GM19395 (cell line): Measurements from ENCODE around the gene HIBCH.

Source experiments
- ATAC-seq: cut with Tn5 transposase; IDR thresholded peaks from one replicate; pipeline ENCODE4 v1.9.1; 2021; ENCODE audit warnings: mild to moderate bottlenecking, moderate library complexity; ENCODE audit not compliant: unreplicated experiment

HIBCH gene

DNA sequence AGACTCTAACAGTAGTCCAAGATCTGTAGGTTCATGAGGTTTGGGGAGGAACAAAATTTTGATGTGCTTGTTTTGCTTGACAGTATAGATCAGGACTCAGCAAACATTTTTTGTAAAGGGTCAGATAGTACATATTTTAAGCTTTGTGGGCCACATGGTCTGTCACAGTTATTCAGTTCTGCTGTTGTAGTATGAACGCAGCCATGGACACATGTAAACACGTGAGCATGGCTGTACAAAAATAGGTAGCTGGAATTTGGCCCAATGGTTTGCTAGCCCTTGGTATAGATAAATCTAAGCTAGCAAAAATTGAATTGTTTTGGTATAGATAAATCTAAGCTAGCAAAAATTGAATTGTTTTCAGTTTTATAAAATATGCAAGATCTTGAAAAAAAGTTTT lies 120.5 kb downstream of the HIBCH start:
- ATAC-seq = no peak

- ATAC-seq = no peak
Measured at GRCh38 chr2:190197143-190197720, 122.4 kb downstream of the HIBCH start.

DNA sequence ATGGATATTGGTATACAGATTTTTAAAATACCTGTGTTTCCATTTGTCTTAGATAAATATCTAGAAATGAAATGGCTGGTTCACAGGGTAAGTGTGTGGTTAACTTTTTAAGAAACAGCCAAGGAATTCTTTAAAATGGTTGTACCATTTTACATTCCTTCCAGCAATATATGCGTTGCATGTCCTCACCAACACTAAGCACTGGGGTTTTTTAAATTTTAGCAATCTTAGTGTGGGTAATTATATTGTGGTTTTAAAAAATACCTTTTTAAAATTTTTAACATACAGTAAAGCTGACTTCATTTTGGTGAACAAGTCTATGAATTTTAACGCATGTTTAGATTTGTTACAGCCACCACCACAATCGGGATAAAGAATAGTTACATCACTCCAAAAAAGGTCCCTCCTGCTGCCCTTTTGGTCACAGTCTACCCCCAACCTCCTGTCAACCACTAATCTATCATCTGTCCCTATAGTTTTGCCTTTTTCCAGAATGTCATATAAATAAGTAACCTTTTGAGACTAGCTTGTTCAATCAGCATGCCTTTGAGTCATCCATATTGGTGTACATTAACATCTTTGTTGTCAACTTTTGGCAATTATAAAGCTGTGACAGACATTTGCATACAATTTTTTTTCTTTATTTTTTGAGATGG lies 129.0 kb downstream of the HIBCH start:
- ATAC-seq = no peak

- no peak for ATAC-seq
Measured at GRCh38 chr2:190188289-190188688, 131.3 kb downstream of the HIBCH start.

- no peak for ATAC-seq
Measured at GRCh38 chr2:190186238-190186637, 133.4 kb downstream of the HIBCH start.

DNA sequence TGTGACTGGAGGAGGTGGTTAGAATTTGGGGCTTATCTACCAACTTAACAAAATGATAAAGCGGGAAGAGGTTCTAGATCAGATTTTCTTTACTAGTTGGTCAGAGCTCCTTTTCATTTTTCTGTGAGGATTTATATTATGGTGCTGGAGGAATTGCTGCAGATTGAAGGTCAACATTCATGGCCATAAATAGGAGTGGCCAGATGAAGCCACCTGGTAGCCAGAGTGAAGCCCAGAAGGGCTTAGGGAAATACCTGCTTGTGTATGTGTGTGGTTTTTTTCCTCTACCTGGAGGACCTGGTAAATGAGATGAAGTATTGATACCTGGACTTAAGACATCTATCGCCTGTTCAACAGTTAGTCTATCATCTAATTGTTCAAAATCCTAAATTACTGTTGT lies 134.2 kb downstream of the HIBCH start:
- ATAC-seq = no peak

GRCh38 chr2:190184460-190184859 lies 135.2 kb downstream of the HIBCH start:
- ATAC-seq = no peak

- ATAC-seq = no peak
Measured at GRCh38 chr2:190183539-190183938, 136.1 kb downstream of the HIBCH start.

DNA sequence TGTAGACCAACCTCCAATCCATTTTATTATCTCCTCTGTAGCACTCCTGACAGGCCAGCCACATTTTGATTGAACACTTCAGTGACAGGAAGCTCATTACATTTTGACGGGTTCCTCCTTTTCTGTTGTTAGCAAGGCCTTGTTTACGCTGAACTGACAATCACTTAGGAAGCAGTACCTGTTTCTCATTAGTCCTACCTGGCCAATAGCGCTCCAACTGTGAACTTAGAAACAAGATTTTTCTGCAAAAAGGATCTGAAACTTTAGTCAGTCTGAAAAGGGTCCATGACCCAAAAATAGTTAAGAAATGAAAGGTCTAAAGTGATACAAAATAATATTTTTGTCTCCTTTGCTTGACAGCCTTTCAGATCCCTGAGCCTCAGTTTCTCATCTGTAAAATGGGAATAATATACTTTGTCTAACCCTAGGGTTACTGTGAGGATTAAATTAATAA lies 137.5 kb downstream of the HIBCH start:
- peak; percentile 48 for ATAC-seq

- ATAC-seq = no peak
Measured at GRCh38 chr2:190181123-190181669, 138.4 kb downstream of the HIBCH start.

DNA sequence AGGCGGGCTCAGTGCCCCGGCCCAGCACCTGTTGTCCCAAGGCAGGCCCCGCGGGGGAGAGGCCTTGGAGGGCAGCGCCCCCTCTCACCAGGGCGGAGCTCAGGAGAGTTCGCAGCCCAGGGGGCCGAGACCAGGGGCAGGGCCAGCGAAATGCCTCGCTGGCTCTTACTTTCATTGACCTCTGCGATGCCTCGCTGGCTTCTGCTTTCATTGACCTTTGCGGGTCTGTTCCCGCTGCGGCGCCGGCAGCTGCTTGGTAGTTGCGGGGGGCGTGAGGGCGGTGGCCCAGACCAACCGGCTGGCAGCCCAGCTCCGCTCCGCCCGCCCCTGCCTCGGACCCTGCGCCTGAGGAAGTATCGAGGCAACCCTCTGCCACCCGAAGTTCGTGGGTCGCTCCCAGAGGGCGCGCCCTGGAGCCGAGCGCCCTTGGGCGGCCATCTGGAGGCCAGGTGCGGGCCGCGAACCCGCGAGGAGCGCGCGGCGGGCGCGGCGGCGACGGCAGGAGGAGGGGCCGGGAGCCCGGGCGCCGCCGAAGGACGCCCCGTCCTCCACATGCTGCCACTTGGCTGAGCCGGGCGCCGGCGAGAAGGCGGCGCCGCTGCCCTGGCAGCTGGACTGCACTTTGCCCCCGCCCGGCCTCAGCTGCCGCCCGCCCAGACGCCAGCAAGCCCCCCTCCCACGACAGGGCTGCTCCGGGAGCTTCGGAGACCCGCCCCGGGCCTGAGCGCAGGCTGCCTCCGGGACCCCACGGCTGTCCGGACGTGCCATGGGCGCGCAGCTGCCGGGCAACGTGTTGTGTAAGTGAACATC lies 139.1 kb downstream of the HIBCH start:
- ATAC-seq = peak; percentile 72

DNA sequence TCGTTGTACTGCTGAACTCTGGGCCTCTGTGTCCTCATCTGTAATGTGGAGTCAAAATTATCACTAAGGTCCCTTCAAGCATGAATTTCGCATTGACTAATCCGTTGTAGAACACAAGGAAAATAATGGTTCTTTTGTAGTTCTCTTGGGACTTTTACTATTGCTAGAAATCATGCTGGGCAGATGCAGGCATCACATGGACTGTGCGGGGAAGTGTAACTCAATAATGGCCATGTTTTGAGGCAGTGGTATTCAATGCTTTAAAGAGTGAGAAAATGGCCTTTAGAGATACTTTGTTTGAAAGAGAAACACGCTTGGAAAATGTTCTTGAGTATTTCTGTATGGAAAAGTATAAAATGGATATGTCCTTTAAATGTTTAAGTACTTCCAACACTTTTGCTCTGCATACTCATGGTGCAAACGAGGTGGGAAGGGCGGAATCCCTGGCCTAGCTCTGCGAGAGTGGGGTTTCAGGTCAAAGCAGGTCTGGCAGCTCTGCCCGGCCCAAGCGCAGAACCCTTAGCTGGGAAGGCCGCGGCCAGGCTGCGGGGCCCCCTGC lies 139.8 kb downstream of the HIBCH start:
- no peak for ATAC-seq

- no peak for ATAC-seq
Measured at GRCh38 chr2:190178066-190178722, 141.4 kb downstream of the HIBCH start.

- no peak for ATAC-seq
Measured at GRCh38 chr2:190177249-190178040, 142.2 kb downstream of the HIBCH start.

DNA sequence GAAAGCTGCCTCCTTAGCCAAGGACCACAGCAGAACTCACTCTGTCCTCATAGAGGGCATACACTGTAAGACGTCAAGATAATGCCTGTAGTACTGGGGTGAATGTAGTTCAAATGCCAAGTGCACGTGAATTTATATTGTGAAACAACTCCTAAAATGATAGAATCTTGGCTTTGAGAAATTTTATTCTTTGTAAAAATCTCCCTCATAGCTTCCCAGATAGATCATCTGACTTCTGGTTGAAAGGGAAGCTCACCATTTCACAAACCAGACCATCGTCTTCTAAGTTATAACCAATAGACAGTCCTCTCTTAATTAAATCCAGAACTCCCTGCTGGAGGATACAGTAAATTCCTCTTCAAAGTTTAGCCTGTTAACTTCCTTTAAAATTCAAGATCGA lies 146.2 kb downstream of the HIBCH start:
- no peak for ATAC-seq

- no peak for ATAC-seq
Measured at GRCh38 chr2:190170673-190171072, 149.0 kb downstream of the HIBCH start.

DNA sequence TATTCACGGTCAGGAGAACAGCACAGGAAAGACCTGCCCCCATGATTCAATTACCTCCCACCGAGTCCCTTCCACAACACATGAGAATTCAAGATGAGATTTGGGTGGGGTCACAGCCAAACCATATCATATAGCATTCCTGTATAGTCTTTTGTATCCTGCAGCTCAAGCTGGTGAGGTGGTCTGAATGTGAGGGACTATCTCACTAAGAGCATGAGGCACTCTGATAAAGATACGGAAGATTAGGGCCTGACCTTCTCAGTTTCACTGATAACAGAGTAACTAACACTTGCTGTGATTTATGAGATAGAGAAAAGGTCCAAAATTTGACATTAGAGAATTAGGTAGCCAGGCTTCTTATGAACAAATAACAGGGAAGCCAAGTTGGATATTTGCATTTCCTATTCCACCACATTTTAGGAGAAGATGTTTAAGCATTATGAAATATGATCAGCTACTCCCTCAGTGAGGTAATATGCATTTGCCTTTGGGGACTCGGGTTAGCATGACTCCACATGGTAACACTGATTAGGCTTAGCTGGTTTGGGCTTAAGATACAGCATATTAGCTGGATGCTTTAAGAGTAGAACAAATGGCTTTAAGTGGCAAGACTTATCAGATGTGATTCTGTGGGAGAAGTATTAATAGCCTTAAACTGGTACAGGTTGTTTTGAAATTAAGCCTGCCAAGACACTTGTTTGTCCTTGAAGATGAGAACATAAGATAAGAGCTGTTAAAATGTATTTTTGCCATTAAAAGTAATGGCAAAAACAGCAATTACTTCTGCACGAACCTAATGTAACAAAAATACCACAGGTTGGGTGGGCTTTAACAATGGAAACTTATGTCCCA lies 150.2 kb downstream of the HIBCH start:
- ATAC-seq = no peak

DNA sequence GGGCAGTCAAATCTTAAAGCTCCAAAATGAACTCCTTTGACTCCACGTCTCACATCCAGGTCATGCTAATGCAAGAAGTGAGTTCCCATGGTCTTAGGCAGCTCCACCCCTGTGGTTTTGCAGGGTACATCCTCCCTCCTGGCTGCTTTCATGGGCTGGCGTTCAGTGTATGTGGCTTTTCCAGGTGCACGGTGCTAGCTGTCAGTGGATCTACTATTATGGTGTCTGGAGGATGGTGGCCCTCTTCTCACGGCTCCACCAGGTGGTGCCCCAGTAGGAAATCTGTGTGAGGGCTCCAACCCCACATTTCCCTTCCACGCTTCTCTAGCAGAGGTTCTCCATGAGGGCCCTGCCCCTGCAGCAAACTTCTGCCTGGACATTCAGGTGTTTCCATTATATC lies 151.9 kb downstream of the HIBCH start:
- no peak for ATAC-seq

- ATAC-seq = no peak
Measured at GRCh38 chr2:190165491-190165890, 154.1 kb downstream of the HIBCH start.
